Measurements from ENCODE around the gene UQCRQ.

GRCh38 chr5:132831095-132831860 is 35.2 kb upstream of the UQCRQ start:
- TF ChIP-seq CTCF (IDR thresholded peaks at IDR 0.05) (no peak), POLR2A (IDR thresholded peaks at IDR 0.05; ENCODE audit: low read depth) (no peak), POLR2AphosphoS5 (IDR thresholded peaks at IDR 0.05) (no peak)
